PFSK-1 (cell line): ENCODE data around the gene PCSK5.

Experiments
- POLR2AphosphoS5 ChIP-seq: IDR thresholded peaks from 2 replicates; pipeline ENCODE4 v1.6.1; 2012; ENCODE audit warnings: low read depth, mild to moderate bottlenecking, control low read depth, low read length, moderate library complexity
- SIN3A ChIP-seq: IDR thresholded peaks from 2 replicates; pipeline ENCODE4 v1.6.1; 2012; ENCODE audit warnings: mild to moderate bottlenecking, low read length, moderate library complexity, borderline replicate concordance; ENCODE audit not compliant: insufficient read depth
- TAF1 ChIP-seq: IDR thresholded peaks from 2 replicates; pipeline ENCODE4 v1.6.1; 2012; ENCODE audit warnings: low read length, control low read depth, borderline replicate concordance; ENCODE audit not compliant: insufficient read depth

DNA sequence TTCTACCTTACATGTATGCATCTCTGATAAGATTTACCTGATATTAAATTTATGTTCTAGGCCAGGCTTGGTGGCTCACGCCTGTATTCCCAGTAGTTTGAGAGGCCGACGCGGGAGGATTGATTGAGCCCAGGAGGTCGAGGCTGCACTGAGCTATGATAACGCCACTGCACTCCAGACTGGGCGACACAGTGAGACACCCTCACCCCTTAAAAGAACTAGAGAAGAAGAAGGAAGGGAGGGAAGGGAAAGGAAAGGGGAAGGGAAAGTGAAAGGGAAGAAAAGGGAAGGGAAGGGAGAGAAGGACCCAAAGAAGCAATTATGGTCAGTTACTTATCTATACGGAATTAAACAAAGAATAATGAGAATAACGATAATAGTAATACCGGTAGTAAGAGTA lies 504.9 kb downstream of the PCSK5 start:
- TF ChIP-seq TAF1 (no peak), SIN3A (no peak), POLR2AphosphoS5 (no peak)
